Measurements from ENCODE around the gene KRTAP19-6. TPM values are rescaled to one million over a fixed set of nuclear protein-coding genes. Genes with fewer than 3 reads are reported as not detected.

The KRTAP19-6 gene
- not detected in 2 replicates for total RNA-seq

DNA sequence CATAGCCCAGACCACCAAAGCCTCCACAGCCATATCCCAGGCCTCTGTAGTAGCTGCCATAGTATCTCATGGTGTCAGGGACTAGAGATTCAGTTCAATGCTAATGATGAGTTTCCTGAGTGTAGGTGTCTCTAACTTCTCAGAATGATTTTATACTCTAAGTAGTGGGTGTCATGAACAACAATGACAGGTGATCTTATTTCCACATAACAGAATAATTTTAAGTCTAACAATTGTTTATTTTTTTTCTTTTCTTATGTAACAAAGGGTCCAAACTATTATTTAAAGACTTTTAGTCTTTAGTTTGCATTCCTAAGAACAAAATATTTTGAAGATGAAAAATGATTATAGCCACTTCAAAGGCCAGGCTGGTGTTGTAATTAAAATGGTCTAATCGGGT lies at the start of gene KRTAP19-6:
Gene KRTAP19-6 (minus strand): TSS at position 101 of the 400 bp plus-strand sequence. CDS start 31 bp downstream, at position 70.

DNA sequence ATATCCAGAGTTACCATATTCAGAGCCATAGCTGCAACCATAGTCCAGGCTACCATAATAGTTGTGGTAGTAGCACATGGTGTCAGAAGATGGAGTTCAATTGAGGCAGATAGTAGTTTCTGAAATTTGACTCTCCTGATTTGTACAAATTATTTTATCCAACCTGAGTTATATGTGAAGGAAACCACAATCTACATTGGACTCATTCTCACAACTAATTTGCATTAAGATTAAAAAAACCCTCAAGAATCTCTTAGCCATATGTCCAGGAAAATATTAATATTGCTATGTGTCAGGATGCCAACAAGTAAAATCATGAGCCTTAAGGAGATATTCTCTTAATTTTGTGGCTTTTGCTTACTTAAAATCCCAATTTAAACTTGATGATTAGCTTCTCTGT lies 48.6 kb upstream of the KRTAP19-6 start, which contains the start of gene KRTAP22-2:
Gene KRTAP22-2 (minus strand): TSS at position 101 of the 400 bp plus-strand sequence.

GRCh38 chr21:30561264-30561895 lies 19.7 kb upstream of the KRTAP19-6 start, which contains the start of gene KRTAP19-7:
Gene KRTAP19-7 (minus strand): TSS chr21:30561314. CDS start chr21:30561289, 25 bp downstream.

GRCh38 chr21:30502041-30502440 lies 39.6 kb downstream of the KRTAP19-6 start, which contains the start of gene KRTAP19-5:
Gene KRTAP19-5 (minus strand): TSS chr21:30502141. CDS start chr21:30502090, 51 bp downstream.

GRCh38 chr21:30497065-30497464 lies 44.6 kb downstream of the KRTAP19-6 start, which contains the start of gene KRTAP19-4:
Gene KRTAP19-4 (minus strand): TSS chr21:30497165. CDS start chr21:30497110, 55 bp downstream.

GRCh38 chr21:30491963-30492428 lies 49.7 kb downstream of the KRTAP19-6 start, which contains the start of gene KRTAP19-3:
Gene KRTAP19-3 (minus strand): TSS chr21:30492013. CDS start chr21:30491957, 56 bp downstream.

Other genes with a start within 250 kb of the KRTAP19-6 start
- gene KRTAP26-1, start 221.5 kb downstream of the KRTAP19-6 start, total RNA-seq: not detected in 2 replicates
- not detected in 2 replicates for gene KRTAP27-1, start 204.2 kb downstream of the KRTAP19-6 start, total RNA-seq
- gene KRTAP23-1, start 193.3 kb downstream of the KRTAP19-6 start, total RNA-seq: not detected in 2 replicates
- gene KRTAP13-2, start 169.6 kb downstream of the KRTAP19-6 start, total RNA-seq: not detected in 2 replicates
- gene KRTAP13-1, start 145.8 kb downstream of the KRTAP19-6 start, total RNA-seq: not detected in 2 replicates
- gene KRTAP13-3, start 115.9 kb downstream of the KRTAP19-6 start, total RNA-seq: not detected in 2 replicates
- gene KRTAP13-4, start 111.6 kb downstream of the KRTAP19-6 start, total RNA-seq: not detected in 2 replicates
- not detected in 2 replicates for gene KRTAP15-1, start 101.6 kb downstream of the KRTAP19-6 start, total RNA-seq
- not detected in 2 replicates for gene KRTAP19-1, start 61.5 kb downstream of the KRTAP19-6 start, total RNA-seq
- gene KRTAP19-2, start 54.4 kb downstream of the KRTAP19-6 start, total RNA-seq: not detected in 2 replicates
- gene KRTAP19-3, start 49.9 kb downstream of the KRTAP19-6 start, total RNA-seq: not detected in 2 replicates
- gene KRTAP19-4, start 44.7 kb downstream of the KRTAP19-6 start, total RNA-seq: not detected in 2 replicates
- not detected in 2 replicates for gene KRTAP19-5, start 39.7 kb downstream of the KRTAP19-6 start, total RNA-seq
- gene KRTAP19-7, start 19.4 kb upstream of the KRTAP19-6 start, total RNA-seq: not detected in 2 replicates
- gene KRTAP22-2, start 48.5 kb upstream of the KRTAP19-6 start, total RNA-seq: not detected in 2 replicates
- gene KRTAP6-3, start 50.6 kb upstream of the KRTAP19-6 start, total RNA-seq: not detected in 2 replicates
- not detected in 2 replicates for gene KRTAP6-2, start 57.0 kb upstream of the KRTAP19-6 start, total RNA-seq
- not detected in 2 replicates for gene KRTAP22-1, start 59.2 kb upstream of the KRTAP19-6 start, total RNA-seq
- gene KRTAP6-1, start 72.1 kb upstream of the KRTAP19-6 start, total RNA-seq: not detected in 2 replicates
- gene KRTAP20-1, start 74.6 kb upstream of the KRTAP19-6 start, total RNA-seq: not detected in 2 replicates
- not detected in 2 replicates for gene KRTAP20-4, start 78.8 kb upstream of the KRTAP19-6 start, total RNA-seq
- not detected in 2 replicates for gene KRTAP20-2, start 93.3 kb upstream of the KRTAP19-6 start, total RNA-seq
- not detected in 2 replicates for gene KRTAP20-3, start 101.0 kb upstream of the KRTAP19-6 start, total RNA-seq
- gene KRTAP21-3, start 176.9 kb upstream of the KRTAP19-6 start, total RNA-seq: not detected in 2 replicates
- gene KRTAP21-2, start 205.4 kb upstream of the KRTAP19-6 start, total RNA-seq: not detected in 2 replicates
- not detected in 2 replicates for gene KRTAP21-1, start 213.6 kb upstream of the KRTAP19-6 start, total RNA-seq

Data from dermis lymphatic vessel endothelial cell (primary cell).